Activated CD4-positive, CD25-positive, alpha-beta regulatory T cell treated with anti-CD3 and anti-CD28 coated beads, Interleukin-2, amount 50 U/mL, for 16 hours (primary cell): Measurements from ENCODE around the gene ZNF319.
"Not testable (repeated sequence)": the region's sequence is repeated elsewhere in the genome, so short reads cannot be mapped to it uniquely, and the experiment has no call there.

ENCODE experiments used
- DNase-seq: peaks from one replicate; pipeline ENCODE4 v3.0.0-alpha.2; 2020; ENCODE audit warnings: low read depth, low spot score

Gene ZNF319

DNA sequence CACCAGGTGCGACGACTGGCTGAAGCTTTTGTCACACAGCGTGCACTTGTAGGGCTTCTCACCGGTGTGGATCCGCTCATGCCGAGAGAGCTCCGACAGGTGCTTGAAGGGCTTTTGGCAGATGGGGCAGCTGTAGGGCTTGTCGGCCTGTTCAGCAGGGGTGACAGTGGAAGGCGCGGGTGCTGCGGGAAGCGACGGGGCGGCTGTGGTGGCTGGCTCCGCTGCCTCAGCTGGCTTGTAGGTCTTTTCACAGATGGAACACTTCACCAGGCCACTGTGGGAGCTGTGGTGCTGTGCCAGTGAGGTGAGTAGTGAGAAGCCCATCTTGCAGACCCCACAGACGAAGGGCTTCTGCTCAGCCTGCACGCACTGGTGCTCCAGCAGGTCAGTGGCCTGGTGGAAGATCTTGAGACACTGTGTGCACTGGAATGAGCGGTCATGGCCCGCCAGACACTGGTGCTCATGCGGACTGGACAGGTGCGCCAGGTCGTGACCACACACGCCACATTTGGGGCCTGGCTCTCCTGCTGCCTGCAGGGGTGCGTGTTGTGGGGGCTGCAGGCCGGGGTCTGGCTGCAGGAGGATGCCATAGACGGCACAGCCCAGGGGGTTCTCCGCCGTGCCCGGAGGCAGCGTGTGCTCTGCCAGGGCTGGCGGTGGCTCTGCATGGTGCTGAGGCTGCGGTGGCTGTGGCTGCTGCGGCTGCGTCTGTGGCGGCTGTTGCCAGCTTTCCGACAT, 2.8 kb downstream of the ZNF319 start:
- DNase-seq = no peak

- no peak for DNase-seq
Observed at GRCh38 chr16:57997176-57997527, 3.3 kb downstream of the ZNF319 start.

- DNase-seq = no peak
Observed at GRCh38 chr16:57996406-57997175, 3.9 kb downstream of the ZNF319 start.

DNA sequence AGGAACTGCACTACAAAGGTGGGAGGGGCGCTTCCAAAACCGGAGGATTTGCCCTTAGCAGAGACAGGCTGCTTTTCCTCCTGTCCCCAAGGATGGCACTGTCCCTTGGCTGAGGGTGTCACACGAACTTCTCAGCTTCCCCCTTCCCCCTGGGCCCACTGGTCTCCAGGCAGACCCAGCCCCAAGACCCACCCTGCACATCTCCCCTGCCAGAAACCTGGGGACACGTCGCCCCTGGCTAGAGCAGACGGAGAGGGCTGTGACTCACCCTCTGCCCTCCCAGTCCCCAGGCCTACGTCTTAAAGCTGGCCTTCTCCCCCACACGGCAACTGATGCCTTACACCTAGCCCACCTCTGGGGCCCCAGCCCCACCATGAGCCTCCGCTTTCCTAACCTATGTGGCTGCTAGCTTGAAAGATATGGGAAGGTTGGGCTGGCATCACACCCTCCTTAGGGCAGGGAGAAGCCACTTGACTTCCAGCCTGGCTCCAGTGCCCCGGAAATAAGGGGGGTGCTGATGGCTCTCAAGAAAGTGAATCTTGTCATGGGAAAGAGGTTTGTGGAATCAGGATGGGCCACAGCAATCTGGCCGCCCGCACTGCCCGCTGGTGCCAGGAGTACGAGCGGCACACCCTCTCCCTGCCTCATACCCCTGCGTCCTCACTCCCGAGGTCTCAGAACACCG, 4.6 kb downstream of the ZNF319 start:
- no peak for DNase-seq

DNA sequence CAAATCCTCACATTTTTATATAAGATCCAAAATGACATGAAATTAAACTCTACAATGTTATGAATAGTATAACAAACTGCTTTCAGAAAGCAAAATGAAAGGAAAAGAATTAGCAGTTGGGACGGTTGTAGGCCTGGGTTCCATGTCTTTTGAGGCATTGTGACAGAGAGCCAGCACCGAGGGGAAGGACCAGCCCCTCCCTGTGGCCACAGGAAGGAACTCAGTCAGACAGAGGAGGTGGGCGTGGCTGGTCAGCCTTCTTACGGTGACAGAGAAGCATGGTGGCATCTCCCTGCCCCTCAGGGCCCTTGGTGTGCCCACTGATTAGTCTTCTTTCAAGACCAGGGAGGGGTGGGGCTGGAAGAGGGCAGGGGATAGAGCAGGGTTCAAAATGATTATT, 5.7 kb downstream of the ZNF319 start:
- no peak for DNase-seq

GRCh38 chr16:57994361-57994760, 6.1 kb downstream of the ZNF319 start:
- no peak for DNase-seq

DNA sequence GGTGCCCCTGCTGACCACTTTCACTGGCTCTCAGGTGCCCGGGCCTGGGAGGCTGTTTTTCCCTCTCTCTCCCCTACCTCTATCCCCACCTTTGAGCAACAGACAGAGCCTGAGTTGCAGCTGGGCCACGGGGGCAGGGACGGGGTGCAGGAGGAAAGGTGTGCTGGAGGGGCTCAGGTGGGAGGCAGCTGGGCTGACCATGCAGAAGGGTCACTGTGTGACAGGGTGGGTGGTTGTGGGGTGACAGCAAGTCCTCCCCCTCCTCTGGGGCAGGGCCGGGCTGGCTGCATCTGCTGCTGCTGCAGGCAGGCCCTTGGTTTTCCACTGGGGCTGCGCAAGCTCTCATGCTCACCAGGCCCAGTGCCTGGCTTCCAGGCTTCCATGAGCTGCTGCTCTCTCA, 6.6 kb downstream of the ZNF319 start:
- no peak for DNase-seq

DNA sequence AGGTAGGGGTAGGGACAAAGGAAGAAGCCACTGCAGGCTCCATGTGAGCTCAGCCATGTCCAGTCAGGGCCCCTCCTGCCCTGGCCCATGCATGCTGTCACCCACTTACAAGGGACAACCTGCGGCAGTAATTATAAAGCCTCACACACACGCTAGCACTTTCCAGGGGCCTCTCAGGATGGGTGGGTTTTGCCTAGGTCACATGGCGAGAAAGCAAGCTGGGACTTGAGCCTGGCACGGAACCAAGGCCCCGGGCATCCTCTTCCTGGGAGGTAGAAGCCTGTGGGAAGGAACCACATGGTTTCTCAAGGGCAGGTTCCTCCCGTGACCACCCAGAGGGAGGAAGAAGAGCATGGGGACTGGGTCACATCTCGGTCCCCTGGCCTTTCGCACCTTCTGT, 7.0 kb downstream of the ZNF319 start:
- no peak for DNase-seq

DNA sequence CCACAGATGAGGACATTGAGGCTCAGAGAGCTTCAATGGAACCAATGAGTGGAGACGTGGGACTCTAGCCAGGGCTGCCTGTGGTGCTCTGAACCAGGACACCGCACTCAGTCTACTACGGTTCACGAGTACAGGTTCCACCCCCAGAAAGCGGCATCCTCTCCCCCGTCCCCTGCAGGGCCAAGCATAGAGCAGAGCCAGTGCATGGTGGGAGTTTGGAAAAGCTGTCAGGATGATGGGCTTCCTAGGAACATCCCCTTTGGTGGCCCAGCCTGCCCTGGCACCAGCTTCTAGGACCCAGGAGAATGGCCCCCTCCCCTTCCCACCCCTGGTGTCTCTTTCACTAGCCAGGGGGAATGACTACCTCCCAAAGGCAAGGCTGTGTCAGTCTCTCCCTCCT, 8.4 kb downstream of the ZNF319 start:
- no peak for DNase-seq

GRCh38 chr16:57991551-57992059, 8.9 kb downstream of the ZNF319 start:
- no peak for DNase-seq

GRCh38 chr16:57988929-57989328, 11.5 kb downstream of the ZNF319 start:
- no peak for DNase-seq

GRCh38 chr16:57987441-57988177, 12.9 kb downstream of the ZNF319 start:
- no peak for DNase-seq

- no peak for DNase-seq
Observed at GRCh38 chr16:57986196-57986595, 14.3 kb downstream of the ZNF319 start.

DNA sequence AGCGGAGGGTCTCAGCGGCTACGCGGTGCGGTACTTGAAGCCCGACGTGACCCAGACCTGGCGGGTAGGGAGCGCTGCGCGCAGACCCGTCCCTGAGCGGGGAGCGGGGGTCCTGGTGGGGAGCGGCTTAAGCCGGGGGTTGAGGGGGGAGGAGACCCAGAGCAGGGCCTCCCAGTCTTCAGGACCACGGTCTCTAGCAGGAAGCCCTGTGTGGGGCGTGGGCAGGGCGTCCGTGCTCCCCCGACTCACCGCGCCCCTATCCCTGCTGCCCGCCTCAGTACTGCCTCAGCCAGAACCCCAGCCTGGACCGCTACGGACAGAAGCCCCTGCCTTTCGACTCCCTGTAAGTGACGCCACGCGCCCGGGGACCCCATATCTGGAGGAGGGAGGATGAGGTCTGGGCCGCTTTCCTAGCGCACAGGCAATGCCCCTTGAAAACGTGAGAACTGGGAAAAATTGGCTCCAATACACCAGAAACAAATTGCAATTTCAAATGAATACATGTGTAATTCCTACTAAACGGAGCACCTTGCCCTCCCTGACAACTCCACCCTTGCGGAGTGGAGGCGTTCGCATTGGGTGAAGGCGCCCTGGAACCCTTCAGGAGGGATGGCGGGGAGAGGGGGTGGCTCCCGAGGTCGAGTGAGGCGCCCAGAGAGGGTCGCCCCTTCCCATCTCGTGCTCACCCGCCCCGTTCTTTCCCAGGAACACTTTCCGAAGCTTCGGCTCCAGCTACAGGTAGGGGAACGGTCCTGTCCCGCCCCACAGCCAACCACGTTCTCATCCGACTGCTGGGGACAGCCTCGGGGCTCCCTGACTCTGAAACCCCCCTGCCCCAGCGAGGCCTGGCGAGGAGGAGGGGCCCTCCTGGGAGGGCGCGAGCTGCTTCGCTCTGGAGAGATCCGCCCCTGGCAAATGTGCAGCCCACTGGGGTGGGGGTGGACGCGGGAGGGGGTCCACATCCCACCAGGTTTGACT, 15.0 kb downstream of the ZNF319 start:
- no peak for DNase-seq

DNA sequence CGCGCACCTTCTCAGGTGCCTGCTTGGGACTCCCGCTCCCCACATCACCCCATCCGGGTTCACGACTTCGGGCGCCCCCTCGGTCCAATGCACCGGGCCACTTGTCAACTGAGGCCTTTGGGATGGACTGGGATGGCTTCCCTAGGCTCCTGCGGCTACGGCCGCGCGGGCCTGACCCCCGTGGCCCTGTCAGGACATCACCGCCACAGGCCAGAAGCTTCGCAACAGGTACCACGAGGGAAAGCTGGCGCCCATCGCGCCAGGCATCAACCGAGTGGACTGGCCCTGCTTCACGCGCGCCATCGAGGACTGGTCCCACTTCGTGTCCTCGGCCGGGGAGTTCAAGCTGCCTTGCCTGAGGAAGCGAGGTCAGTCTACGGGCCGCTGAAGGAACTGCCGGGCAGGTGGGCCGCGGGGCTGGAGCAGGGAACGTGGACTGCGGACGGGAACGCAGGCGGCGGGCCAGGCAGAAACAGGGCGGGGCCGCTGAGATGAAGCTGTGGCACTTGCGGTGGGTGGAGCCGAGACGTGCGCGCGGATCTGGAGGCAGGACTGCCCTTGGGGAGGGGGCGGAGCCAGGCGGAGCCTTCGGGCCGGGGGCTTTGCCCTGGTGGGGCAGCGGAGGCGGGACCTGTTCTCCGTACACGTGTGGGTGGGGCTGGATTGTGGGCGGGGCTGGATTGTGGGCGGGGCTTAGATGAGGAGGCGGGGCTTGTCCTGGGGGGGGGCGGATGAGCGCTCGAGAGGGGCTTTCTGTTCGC, 15.8 kb downstream of the ZNF319 start:
- DNase-seq = peak; percentile 73

GRCh38 chr16:57982385-57982784, 18.1 kb downstream of the ZNF319 start:
- DNase-seq = no peak

DNA sequence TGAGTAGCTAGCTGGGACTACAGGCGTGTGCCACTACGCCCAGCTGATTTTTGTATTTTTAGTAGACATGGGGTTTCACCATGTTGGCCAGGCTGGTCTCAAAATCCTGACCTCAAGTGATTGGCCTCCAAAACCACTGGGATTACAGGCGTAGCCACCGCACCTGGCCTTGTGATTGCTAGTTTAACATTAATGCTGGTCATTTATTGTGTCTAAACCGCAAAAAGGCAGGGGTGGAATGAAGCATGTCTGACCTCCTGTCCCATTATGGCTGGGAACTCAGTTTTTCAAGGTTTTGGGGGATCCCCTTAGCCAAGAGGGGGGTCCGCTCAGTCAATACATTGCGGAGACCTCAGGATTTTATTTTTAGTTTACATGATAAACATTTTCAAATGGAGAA, 18.8 kb downstream of the ZNF319 start:
- no peak for DNase-seq

GRCh38 chr16:57979006-57979585, 21.4 kb downstream of the ZNF319 start:
- no peak for DNase-seq

DNA sequence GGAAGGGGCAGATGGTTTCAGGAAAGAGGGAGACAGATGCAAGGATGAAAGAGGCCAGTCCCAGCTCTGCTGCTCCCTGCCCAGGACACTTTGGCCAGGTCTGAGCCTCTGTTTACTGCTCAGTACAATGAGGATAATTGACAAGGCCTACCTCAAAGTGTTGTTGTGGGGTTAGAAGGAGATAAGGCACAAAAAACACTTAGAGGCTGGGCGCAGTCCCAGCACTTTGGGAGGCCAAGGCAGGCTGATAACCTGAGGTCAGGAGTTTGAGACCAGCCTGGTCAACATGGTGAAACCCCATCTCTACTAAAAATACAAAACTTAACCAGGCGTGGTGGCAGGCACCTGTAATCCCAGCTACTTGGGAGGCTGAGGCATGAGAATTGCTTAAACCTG, 22.4 kb downstream of the ZNF319 start:
- DNase-seq = not testable (repeated sequence)
